RWPE1 (cell line): ENCODE data around the gene RGL1.

Experiments
- CTCF ChIA-PET: fragments of 350-600 bp; sonication (Branson Sonifier 250); formaldehyde crosslinking; extraction: SDS; loops from one replicate; lab custom pipeline; 2021; lab: Yijun Ruan, JAX
- POLR2A ChIA-PET: fragments of 400-600 bp; formaldehyde crosslinking; extraction: SDS; loops from one replicate; lab custom pipeline; 2020; ENCODE audit warnings: antibody characterized with exemption; ENCODE audit not compliant: low non-redundant PET; lab: Yijun Ruan, JAX
- DNase-seq: peaks from one replicate; pipeline ENCODE4 v3.0.0; 2012; ENCODE audit warnings: low spot score
- H3K27ac ChIP-seq: fragments of 450-650 bp; 2 replicates; pipeline ENCODE4 v1.5.1; 2017
- TF ChIP-seq, protein P1 (sequence below): fragments of 450-650 bp; conservative IDR thresholded peaks from 2 replicates; pipeline ENCODE4 v1.5.1; 2017; ENCODE audit warnings: low read depth, mild to moderate bottlenecking

Gene RGL1

DNA sequence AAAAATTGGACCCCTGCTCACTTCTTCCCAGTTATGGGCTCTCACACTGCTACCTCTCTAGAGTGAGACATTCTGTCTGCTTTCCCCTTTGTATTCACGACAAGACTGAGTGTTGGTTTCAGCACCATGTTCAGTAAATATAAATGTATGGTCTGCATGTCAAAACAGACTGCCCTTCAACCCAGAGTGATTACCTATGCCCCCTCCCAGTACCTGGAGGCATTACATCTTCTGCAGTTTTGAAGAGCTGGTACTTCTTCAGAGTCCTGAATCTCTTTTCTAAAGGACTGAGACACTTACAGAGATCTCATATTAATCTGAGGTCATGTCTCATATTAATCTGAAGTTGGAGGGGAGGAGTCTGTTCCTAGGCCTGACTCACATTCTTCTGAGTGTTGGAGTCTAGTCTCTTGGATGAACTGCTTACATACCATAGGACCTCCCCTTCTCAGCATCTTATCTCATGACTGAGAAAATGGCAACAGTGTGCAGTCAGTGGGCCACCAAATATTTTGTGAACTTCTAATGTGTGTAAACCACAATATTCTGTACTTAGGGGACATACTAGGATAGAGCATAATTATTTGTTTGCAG is 80.3 kb downstream of the RGL1 start:
- TF ChIP-seq, protein P1, sequence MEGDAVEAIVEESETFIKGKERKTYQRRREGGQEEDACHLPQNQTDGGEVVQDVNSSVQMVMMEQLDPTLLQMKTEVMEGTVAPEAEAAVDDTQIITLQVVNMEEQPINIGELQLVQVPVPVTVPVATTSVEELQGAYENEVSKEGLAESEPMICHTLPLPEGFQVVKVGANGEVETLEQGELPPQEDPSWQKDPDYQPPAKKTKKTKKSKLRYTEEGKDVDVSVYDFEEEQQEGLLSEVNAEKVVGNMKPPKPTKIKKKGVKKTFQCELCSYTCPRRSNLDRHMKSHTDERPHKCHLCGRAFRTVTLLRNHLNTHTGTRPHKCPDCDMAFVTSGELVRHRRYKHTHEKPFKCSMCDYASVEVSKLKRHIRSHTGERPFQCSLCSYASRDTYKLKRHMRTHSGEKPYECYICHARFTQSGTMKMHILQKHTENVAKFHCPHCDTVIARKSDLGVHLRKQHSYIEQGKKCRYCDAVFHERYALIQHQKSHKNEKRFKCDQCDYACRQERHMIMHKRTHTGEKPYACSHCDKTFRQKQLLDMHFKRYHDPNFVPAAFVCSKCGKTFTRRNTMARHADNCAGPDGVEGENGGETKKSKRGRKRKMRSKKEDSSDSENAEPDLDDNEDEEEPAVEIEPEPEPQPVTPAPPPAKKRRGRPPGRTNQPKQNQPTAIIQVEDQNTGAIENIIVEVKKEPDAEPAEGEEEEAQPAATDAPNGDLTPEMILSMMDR, result no peak
- POLR2A ChIA-PET, result no interaction called here
- CTCF ChIA-PET, result interaction anchor here (0.6 to 1.0 kb wide), 2 partner anchors 30 to 341 kb away, joined by 3 to 5 read pairs; no protein-coding TSS in a partner anchor
- no peak for DNase-seq
- H3K27ac ChIP-seq, result no peak overlapping the region

DNA sequence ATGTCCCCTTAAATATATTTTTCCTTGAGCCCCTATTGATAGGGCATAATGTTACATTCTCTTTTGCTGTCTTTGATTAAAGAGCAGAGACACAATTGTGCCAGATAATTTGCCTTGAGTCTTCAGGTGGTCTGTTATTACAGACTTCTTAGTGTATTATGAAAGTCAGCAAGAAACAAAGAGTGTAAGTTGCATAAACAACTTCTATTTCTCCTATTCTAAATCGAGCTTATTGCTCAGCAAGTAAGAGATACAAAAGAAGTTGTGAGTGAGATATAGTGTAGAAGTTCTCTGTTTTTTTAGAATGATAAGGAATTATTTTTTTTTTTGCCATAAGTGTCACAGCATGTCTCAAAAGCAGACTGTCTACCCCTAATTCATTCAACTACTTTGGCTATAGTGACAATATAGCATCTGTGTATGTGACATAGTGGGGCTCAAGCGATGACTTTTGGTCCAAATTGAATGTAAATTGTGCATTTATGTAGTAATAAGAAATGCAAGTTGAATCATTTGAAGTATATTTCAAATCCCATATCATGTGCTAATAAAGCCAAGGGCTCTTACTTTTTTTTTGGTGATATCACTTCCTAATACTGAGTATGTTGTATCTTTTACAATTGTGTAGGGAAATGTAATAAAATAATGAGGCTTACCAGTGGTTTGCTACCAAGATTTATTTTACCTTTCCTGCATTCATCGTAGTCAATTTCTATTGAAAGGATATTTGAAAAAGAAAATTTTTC is 81.3 kb downstream of the RGL1 start:
- CTCF ChIA-PET, result interaction anchor here (0.6 to 1.0 kb wide), 2 partner anchors 29 to 340 kb away, joined by 3 to 5 read pairs; no protein-coding TSS in a partner anchor
- TF ChIP-seq, protein P1, result no peak
- POLR2A ChIA-PET, result no interaction called here
- H3K27ac ChIP-seq, result no peak overlapping the region
- DNase-seq, result no peak

DNA sequence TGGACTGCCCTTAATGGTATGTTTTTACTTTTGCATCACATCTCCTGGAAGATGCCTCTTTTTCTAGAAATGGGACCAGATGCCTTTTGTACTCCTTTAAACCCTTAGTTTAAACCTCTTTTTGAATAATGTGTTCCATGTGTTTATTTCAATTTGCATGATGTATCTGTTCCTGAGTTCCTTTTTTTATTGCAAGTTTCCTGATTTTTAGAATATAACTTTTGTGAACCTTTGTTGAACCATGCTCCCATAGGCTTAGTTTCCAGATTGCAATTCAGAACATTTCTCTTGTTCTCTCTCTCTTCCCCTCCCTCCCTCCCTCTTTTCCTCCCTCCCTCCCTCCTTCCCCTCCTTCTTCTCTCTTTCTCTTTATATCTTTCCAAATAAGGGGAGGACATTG is 81.9 kb downstream of the RGL1 start:
- no peak overlapping the region for H3K27ac ChIP-seq
- TF ChIP-seq, protein P1, result no peak
- CTCF ChIA-PET, result no interaction called here
- POLR2A ChIA-PET, result no interaction called here
- no peak for DNase-seq

DNA sequence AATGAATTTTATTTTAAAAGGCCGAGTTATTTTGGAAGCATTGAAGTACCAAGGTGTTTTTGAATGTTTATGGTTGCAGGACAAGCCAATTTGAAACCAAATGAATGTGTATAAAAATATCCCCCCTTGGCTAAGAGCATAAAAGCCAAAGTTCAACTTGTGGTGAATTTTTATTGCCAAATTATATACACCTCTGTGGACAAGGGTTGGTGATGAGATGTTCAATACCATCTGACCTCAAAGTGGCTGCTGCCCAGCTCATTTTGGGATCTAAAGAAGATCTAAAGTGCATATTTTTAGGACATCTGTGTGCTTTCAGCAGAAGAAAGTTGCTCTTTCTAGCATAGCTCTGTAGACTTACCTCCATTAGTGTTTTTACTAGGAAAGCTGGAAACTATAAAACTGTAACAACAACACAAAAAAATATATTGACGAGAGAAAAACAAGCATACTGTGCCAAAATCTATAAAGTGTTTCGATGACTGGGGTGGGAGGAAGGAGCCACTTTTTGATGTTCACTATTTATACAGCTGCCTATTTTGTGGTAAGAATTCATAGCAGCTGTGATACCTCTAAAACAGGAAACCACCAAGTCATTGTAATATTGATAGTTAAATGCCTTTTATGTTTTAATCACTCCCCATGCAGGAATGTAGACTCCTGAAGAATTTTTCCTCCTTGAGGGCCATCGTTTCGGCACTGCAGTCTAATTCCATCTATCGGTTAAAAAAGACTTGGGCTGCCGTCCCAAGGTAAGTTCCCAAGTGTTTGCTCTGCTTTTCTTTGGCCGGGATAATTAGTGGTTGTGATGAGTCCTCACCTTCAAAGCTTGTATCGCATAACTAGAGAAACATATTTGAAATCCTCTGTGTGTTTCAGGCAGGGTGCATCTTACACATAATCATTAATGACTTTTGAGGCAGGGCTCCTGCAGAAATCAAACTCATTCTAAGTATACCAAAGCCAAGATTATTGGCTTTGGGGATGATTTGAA is 83.2 kb downstream of the RGL1 start:
- TF ChIP-seq, protein P1, result no peak
- no peak for DNase-seq
- ChIA-PET POLR2A (no interaction called here), CTCF (no interaction called here)
- no peak overlapping the region for H3K27ac ChIP-seq

DNA sequence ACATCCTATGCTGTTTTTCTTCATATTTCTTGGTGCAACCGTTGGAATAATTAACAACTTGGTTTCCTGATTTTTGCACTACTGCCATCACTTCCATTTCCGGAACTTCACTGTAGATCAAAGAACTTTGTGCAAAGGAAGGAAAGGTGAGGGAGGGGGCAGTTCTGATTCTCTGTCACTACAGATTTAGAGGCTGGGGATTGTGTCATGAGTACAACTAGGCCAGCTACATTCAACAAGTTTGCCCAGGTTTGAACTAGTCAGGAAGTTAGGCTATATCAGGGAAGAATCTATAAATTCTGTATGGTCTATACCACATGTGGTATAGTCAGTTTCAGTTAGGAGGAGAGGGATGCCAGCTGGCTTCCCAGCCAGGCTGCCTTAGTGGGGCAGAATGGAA is 84.2 kb downstream of the RGL1 start:
- no peak overlapping the region for H3K27ac ChIP-seq
- DNase-seq, result no peak
- POLR2A ChIA-PET, result no interaction called here
- TF ChIP-seq, protein P1, result no peak
- CTCF ChIA-PET, result no interaction called here
